HG02970 (cell line): ENCODE results near the gene NEDD9.

Experiments used
- ATAC-seq: cut with Tn5 transposase; IDR thresholded peaks from one replicate; pipeline ENCODE4 v1.9.1; 2021; ENCODE audit warnings: mild to moderate bottlenecking, moderate library complexity, moderate number of reproducible peaks; ENCODE audit not compliant: unreplicated experiment, low FRiP score

Gene NEDD9

DNA sequence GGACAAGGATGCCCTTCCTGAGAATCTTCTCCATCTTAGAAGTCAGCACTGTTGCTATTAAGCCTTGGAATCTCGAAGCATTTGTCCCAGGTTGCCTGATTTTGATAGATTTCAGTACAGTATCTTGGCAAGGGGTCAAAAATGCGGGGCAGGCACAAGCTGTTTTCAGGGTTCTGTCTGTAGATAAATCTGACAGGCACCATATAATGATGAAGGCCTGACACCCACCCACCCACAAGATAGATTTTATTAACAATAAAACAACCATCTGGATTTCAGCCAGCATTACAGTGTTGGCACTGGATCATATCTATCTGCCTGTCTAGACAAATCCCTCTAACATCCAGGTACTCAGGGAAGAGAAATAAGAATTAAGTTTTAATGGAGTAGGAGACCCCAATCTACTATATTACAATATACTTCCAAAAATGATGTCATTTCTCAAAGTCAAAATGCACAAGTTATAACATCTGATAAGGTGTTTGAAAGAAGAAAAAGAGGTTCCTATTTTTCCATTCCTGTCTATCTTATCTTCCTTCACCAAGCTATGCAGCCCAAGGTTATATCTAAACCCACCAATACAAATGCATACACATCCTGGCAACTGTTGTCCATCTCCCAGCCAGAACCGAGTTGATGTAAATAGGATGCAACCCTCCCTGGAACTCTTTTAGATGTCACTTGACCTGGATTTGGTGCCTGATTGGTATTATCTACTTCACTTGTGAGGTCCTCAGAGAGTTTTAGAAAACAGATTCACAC lies 10.7 kb downstream of the NEDD9 start:
- no peak for ATAC-seq

DNA sequence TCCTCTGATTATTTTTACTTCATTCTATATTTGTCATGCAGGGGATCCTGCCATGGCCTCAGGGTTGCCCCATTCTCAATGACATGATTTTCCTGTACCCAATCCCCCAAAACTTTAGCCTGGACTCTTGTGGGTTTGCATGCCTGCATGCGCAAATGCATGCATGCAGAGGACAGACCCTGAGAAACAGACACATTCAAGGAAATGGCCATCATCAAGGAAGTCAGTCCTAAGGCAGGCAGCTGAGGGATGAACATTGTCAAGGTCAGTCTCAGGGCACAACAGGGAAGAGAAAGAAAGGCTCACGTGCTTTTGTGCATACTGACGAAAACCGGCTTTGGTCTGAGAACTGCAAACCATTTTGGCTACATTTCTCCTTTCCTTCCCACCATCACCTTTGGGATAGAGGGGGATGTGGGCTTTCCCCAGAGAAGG lies 13.1 kb downstream of the NEDD9 start:
- no peak for ATAC-seq

DNA sequence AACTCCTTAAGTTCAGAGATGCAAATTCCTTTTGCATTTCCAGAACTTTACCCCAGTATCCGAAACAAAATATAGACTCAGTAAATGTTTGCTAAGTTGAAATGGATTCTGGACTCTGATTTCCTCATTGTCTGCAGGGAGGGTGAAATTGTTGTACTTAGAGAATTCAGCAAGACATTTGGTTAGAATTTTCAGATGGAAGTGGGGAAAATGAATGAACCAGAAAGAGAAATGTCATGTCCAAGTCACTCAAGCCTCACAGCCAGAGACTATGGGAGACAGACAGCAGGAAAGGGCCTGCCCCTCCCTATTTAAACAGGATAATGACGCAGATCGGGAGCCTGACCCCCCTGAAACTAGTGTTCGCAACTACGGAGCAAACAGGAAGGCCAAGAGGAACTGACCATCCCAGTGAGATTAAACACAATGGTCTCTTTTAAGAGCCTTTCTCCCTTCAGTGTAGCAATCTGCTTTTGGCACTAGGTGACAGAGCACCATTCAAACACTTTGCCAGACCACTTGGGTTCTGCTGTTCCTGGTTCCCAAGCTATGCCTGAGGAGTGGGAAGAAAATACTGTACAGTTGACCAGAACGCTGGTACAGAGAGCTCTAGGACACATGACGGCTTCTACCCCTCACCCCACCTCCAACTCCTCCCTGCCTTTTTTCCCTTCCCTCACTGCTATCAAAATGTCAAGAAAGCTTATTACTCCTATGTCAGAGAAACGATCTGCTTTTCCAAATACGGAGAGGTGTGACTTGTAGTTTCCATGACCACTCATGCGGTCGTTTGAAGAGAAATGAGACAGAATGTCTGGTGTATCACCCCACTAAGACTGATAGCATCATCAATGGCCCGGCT lies 13.7 kb downstream of the NEDD9 start:
- no peak for ATAC-seq

DNA sequence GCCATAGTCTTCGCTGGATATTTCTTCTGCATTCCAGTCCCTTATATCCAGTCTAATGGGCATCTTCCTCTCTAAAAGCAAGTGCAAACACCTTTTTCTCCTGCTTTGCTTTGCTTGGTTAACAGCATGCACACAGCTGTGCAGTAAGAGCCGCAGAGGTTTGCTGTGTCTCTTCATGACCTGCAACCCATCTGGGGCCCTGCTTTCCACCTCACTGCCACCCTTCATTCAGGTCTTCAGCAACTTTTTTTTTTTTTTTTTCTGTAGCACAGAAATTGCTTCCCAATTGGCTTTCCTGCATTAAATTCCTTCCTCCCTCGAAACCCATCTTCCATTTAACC lies 14.4 kb downstream of the NEDD9 start:
- ATAC-seq, result no peak

DNA sequence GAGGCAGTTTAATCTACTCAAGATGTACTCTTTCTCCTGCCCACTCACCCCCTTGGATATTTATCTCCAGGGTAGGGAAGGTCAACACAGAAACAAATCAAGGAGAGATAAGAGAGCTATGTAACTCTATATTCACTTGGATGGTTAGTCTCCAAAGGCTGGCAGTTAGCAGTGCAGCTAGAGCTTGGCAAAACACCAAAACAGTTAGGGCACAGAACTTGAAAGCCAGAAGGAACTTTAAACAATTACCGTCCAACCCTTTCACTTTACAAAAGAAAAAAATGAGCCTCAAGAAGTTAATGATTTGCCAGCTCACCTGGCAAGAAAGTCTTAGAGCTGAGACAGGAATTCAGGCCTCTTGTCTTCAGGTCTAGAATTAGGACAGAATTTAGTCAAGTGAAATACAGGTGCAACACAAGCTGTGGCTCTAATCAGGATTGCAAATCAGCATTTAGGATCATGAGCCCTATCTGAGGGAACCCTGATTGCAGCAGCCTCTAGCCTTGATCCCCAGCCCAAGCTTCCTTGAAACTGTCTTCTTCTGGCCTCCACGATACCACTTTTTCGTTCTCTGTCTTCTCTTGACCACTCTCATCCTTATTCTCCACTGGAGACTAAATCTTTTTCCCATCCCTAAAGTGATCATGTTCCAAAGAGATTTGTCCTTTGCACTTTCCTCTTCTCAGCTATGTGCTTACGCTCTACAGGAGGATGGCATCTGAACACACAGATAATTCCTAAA lies 14.9 kb downstream of the NEDD9 start:
- ATAC-seq, result no peak

DNA sequence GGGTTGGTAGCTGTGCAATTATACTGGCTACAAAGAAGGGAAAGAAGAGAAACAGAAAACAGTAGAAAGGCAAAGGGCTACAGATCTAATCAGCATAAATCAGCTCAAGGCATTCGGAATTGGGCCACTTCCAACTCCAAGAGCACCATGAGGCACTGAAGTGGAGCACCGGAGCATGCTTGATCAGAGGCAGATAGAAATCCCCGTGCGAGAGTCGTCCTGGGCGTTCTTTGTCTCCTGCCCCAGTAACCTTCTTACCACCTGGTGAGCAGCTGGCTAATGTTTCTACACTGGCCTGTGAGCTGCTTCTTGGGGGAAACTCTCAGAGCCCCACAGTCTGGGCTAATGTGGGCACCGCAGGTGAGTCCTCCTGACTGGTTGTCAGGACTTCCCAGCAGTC lies 16.7 kb downstream of the NEDD9 start:
- no peak for ATAC-seq

DNA sequence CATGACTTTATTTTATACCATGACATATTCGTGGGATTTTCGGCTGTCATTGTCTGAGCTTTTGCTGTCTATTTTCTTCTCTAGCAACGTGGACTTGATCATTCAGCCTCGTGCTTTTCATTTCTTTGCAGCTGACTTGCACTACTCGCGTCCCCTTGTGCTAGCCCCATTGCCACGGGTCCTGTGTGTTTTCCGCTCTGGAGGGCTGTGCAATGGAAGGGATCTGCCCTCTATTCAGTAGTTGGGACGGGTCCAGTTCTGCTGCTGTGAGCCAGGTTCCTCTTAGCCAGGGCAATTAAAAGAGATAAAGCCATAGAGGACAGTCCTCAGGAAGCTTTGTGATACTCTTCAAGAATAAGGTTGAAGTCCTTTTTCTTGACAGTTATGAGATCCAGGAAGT lies 17.6 kb downstream of the NEDD9 start:
- ATAC-seq, result no peak

DNA sequence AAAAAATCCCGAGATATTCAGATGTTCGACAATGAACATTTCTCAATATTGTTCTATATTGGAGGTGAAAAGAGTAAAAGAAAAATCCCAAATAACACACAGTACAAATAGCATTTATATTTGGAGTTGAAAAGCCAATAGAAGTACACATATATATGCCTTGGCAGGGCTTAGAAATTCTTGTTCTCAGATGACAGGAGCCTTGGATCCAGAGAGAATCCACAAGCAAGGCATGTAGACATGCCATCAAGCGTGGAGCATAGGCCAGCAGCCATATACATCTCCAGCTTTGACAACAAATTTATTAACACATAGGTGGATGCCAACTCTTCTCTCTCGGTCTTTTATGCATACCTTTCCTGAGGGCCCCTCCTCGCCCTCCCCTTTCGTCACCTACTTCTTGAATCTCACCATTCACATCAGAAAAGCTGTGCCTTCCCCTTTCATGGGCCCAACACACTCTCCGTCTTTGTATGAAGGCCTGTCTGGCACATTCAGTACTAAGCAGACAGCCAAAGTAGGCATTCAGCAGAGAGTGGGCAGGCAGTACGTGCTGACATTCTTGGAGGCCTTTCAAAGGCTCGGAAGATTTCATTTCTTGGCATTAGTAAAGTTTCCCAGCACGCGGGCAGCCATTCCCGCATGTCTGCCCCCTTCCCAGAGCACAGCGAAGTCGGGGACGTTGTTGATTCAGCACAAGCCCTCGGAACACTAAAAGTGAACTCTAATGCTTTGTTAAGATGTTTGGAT lies 18.2 kb downstream of the NEDD9 start:
- no peak for ATAC-seq

DNA sequence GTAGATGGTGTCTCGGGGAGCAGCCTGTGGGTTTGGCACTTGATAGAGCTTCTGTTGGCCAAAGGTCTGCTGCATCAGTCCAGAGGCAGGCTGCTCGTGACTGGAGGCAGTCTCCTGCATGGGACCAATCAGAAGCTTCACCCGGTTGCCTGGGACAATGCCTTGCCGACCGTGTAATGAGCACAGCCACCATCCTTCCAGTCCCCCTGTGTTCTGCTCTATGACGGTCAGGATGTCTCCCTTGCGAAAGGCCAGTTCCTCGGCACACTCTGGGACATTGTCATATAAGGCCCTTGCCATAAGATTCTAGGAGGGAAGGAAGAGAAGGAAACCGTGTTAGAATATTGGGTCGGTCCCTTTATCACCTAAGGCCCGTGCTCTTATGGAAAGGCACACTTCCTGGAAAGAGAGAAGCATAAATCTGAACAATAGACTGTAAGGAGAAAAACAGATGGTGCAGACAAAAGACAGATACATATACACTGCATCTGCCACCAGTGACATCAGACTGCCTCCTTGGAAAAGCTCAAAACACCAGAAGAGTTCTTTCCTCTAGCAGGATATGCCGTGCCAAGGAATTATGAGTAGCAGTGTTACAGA lies 18.9 kb downstream of the NEDD9 start:
- no peak for ATAC-seq

DNA sequence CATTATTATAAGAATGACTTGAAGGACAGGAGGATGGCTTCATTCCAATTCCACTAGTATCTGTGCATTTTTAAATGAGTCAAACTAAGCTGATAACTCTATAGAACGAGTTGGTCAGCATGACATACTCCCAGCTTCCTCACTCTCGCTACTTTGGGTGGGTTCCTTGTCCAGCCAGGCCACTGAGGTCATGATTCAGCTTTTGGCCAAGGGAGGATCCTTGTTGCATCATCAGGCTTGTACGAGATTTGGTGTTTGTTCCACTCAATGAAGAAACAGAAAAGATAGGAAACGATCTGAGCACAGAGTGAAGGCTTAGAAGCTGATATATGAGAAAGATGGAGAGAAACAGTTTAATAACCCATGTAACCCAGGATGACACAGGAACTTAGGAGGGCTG lies 19.8 kb downstream of the NEDD9 start:
- no peak for ATAC-seq

DNA sequence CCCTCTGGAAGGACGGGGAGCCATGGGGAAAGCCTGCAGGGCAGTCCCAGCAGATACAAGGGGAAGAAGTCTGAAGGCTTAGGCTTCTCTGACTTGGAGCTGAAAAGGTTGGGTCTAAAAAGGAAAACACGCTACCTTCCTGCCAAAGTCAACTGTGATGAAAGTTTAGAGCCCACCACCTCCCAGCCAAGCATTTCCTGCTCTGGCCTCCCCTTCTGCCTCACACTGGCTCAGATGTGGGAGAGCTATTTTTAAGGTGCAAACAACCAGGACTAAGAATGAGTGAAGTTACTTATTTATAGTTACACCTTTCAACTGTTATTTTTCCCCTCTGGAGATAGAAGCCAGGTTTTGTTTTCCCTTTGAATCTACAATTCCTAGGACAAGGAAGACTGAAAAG lies 21.2 kb downstream of the NEDD9 start:
- ATAC-seq, result no peak

DNA sequence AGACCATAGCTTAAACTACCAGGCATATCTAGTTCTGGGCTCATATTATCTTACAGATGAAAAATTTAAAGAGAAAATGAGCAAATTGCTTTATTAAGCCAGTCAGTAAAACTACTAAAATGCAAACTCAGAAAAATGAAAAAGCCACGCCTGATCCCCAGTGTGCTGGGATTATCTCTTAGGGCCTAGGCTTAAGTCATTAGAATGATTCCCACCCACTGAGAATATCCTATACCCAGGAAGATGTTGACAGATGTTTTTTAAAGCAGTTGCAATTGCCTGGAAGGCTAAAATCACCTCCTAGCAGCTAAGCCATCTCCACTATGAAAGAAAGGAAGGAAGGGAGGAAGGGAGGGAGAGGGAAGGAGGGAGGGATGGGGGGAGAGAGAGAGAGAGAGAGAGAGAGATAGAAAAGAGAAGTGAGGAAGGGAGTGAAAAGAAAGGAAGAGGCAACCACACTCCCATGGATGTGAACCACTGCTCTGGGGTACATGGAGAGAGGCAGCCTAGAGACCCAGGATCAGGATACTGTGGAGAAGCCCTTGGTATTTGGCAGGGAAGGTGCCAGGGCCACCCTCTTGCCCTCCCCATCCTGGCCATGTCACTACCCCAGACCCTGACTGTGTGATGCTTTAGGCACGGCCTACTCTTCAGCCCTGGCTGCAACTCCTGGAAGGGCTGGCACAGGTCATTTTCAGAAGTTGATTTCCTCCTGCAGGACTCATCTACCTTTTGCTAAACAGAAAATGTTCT lies 21.9 kb downstream of the NEDD9 start:
- no peak for ATAC-seq

DNA sequence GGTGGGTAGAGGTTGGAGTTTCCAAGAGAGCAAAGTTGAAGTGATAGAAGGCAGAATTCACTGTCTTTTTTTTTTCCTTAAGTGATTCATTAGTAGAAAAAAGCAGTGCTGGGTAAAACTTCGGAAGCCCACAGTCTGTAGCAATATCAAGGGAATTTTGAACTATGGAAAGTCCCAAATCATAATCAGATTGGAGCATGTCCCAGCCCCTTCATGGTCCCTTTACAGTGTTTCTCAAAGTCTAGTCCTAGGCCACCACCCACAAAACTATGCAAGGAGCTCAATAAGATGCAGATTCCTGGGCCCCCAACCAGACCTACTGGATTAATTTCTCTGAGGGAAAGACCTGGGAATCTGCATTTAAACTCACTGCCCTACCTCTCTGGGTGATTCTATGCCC lies 22.6 kb downstream of the NEDD9 start:
- ATAC-seq, result no peak

DNA sequence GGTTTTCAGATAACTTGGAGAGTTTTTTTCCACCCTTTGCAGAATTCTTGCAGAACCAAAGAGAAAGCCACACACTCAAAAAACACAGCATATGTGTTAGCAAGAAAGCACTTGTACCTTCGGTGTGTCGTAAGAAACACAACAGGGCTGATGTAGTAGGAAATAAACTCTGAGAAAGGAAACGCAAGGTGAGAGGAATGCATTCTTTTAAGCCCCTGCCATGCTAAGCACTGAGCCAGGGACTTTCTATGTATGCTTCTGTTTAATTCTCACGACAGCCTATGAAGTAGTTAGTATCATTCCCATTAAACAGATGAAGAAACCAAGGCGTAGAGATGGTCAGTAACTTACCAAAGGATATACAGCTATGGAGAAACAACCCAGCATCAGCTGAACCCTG lies 23.1 kb downstream of the NEDD9 start:
- ATAC-seq, result no peak

DNA sequence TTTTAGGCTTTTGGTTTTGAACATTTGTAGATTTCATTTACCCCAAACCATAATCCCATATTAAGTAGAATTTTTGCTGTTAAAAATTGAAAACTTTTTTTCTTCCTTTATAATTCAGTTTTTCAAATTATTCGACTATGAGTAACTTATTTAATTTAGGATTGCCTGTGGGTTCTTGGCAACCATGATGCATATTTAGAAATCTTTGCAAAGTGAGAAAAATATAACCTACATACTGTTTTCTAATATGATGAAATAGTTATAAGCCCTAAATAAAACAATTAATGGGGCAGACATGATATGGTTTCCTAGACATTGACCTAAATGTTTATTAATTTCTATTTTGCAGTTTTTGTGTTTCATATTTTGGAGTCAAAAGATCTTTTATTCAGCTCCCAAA lies 23.6 kb downstream of the NEDD9 start:
- no peak for ATAC-seq

DNA sequence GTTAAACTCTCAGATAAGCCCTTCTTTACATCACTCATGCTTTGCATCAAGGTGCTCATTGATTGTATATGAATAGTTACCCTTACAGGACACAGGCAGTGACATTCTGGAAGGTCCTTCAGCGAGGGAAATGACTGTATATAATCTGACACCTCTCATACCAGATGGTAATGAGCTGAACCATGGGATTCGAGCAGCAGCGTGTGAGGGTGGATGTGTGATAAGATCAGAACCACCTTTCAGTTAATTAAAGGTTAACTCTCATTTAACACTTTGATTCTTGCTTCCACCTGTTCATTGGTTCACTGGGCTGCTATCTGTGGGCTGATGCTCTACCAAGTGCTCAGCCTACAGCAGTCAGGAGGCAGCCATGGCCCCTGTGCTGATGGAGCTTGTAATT lies 24.2 kb downstream of the NEDD9 start:
- no peak for ATAC-seq

DNA sequence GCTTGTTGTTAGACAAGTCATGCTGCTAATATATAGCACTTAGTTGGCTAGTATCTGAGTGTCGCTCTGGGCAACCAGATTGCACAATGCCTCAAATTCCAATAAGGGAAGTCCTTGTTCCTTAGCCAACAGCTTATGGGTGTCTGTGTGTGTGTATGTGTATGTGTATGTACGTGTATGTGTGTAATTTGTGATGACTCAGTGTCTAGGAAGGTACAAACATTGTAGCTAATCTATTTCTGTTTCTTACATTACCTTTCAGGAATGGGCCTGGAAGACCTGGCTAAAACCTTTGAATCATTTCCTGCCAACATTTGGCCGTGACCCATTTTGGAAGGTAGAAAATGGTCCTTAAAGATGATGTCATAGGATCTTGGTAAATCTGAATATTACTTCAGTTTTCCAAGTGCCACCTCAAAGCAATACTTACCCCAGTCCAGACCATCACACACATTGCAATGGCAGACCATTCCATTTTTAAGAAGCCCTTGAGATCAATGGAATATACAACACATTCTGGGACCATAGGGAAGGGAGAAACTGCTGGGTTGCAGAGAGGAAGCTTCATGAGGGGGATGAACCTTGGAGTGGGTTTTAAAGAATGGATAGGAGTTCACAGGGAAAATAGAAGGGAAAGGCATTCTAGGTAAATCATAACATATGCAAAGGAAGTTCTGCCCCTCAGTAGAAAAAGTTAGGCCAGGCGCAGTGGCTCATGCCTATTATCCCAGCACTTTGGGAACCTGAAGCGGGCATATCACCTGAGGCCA lies 25.1 kb downstream of the NEDD9 start:
- ATAC-seq, result no peak

DNA sequence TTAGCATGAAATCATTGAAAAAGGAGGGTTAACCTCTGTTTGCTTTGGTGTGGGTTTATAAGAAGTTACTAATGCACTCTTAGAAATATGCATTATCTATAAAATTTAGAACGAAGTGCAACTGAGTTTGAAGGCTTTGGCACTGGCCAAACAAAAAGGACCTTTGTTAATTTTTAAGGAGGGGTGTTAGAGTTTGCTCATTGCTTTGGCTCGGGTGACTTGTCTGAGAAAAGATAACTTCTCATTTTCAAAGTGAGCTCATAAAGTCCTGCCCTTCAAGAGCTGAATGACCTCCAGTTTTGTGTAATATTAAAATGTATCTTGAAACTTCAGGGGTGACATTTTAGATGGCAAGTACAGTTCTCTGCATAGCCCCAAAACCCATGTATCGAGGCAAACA lies 25.9 kb downstream of the NEDD9 start:
- ATAC-seq, result no peak
